GM23338 (cell line): ENCODE results near the gene PBX3.

Source experiments
- CTCF ChIP-seq, 2 experiments: fragments of 200-600 bp in 1 of 2; sonication (generic) in 1 of 2; conservative IDR thresholded peaks; 2 replicates each; pipeline versions ENCODE4 v1.5.1 to v1.6.1; 2016 to 2017; ENCODE audit warnings: antibody characterized with exemption in 2 of 2, low read depth in 2 of 2, mild to moderate bottlenecking in 2 of 2, moderate library complexity in 1 of 2
- ETS1 ChIP-seq: IDR thresholded peaks from 2 replicates; pipeline ENCODE4 v1.6.1; 2016; ENCODE audit warnings: antibody characterized with exemption
- EZH2 ChIP-seq: fragments of 200-600 bp; sonication (generic); IDR thresholded peaks from one replicate; pipeline ENCODE4 v1.8.0; 2017; ENCODE audit warnings: antibody characterized with exemption, mild to moderate bottlenecking, low read depth; ENCODE audit not compliant: unreplicated experiment
- EZH2phosphoT487 ChIP-seq: fragments of 200-600 bp; sonication (generic); IDR thresholded peaks from one replicate; pipeline ENCODE4 v1.8.1; 2018; ENCODE audit warnings: antibody characterized with exemption; ENCODE audit not compliant: unreplicated experiment
- JUNB ChIP-seq: IDR thresholded peaks from one replicate; pipeline ENCODE4 v1.6.1; 2016; ENCODE audit warnings: antibody characterized with exemption; ENCODE audit not compliant: unreplicated experiment
- POLR2AphosphoS5 ChIP-seq: IDR thresholded peaks from 2 replicates; pipeline ENCODE4 v1.6.1; 2016; ENCODE audit warnings: antibody characterized with exemption, low read depth
- REST ChIP-seq: IDR thresholded peaks from one replicate; pipeline ENCODE4 v1.6.1; 2018; ENCODE audit warnings: antibody characterized with exemption; ENCODE audit not compliant: unreplicated experiment
- ZNF331 ChIP-seq: fragments of 250-450 bp; sonication (Bioruptor Pico); IDR thresholded peaks from 2 replicates; pipeline ENCODE4 v1.5.0; 2020; ENCODE audit warnings: low read depth, mild to moderate bottlenecking, moderate library complexity

GRCh38 chr9:125845271-125845808, 98.2 kb downstream of the PBX3 start:
- no peak for TF ChIP-seq CTCF (conservative IDR thresholded peaks at IDR 0.05; ENCODE audit: low read depth in 2 of 2)
- no peak for TF ChIP-seq EZH2phosphoT487
- no peak for TF ChIP-seq ETS1
- no peak for TF ChIP-seq POLR2AphosphoS5
- TF ChIP-seq ZNF331 (CRISPR knock-in tag), result no peak
- TF ChIP-seq REST, result no peak
- TF ChIP-seq JUNB, result no peak
- no peak for TF ChIP-seq EZH2
